Retina (tissue), 1 donor: Measurements from ENCODE around the gene AVL9.
"Not testable (repeated sequence)": the region's sequence is repeated elsewhere in the genome, so short reads cannot be mapped to it uniquely, and the experiment has no call there.

Experiments
- DNase-seq: peaks from one replicate; pipeline ENCODE4 v3.0.0-alpha.2; 2016

AVL9 gene

DNA sequence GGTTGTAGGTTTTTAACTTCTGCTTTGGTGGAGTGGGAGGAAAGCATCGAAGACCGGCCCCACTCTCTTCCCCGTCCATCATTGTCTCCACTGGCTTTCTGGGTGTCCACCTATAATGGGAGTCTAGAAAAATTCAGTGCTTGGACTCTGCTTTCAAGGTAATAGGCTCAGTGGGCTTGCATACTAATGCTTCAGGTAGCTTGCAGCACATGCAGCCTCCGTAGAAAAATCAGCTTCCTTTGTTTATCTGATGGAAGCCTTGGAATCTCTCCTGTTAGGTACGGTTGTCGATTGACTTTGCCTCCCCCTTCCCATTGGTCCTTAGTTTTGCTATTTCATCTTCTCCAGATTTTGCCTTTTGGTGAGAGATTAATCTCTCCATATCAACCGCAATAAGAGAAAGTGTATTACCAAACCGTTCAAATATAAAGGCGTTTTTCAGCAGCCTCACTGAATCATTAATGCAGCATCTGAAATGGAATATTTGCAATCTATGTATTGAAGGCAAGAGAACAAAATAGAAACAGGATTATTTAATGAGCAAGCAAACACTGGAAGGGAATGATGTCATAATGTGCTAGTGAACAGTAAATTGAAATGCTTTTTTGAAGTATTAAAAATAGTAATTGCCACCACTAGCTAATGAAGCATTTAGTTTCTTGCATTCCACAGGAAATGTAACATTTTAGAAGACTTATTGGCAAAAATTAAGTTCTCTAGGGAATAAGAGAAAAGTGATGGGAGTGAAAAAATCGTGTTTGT, 944 bp downstream of the AVL9 start:
- DNase-seq, result no peak

DNA sequence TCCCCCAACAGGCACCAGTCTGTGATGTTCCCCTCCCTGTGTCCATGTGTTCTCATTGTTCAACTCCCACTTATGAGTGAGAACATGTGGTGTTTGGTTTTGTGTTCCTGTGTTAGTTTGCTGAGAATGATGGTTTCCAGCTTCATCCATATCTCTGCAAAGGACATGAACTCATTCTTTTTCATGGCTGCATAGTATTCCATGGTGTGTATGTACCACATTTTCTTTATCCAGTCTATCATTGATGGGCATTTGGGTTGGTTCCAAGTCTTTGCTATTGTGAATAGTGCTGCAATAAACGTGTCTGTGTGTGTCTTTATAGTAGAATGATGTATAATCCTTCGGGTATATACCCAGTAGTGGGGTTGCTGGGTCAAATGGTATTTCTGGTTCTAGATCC, 4.5 kb downstream of the AVL9 start:
- DNase-seq, result not testable (repeated sequence)

DNA sequence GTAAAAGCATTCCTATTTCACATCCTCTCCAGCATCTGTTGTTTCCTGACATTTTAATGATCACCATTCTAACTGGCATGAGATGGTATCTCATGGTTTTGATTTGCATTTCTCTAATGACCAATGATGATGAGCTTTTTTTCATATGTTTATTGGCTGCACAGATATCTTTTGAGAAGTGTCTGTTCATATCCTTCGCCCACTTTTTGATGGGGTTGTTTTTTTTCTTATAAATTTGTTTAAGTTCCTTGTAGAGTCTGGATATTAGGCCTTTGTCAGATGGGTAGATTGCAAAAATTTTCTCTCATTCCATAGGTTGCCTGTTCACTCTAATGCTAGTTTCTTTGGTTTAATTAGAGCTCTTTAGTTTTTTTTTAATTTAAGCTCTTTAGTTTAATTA, 4.9 kb downstream of the AVL9 start:
- not testable (repeated sequence) for DNase-seq

DNA sequence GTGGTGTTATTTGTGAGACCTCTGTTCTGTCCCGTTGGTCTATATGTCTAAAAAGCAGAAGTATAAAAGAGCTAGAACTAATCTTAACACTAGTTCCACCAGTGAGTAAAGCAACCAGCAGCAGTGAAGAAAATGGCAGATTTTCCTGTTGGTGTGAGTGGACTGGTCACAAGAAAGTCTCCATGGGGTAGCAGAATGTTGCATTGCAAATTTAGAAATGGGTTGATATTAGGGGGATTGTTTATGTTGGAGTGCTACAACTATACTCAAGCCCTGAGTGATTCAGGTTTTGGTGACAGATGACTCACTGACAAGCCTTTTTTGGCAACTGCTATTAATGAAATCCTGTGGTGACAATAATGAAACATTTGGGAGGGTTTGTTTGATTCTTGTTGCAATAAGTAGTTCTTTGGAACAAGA, 5.6 kb downstream of the AVL9 start:
- DNase-seq, result no peak

DNA sequence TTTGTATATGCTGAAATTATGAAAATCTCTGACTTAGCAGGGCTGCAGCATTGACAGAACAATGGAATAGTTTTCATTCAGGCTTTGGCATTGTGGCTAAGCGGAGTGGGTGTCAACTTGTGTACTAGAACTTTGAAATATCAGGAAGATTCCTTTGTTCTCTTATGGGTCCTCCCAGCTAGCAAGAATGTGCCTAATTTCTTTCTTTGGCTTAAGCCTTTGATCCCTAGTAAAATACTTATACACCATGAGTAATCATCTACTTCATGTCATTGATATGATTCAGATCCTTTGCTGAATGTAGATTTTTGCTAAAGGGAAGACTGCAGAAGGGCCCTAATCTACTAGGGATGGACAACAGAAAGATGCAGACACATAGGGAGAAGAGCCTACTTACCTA, 6.2 kb downstream of the AVL9 start:
- DNase-seq, result no peak

DNA sequence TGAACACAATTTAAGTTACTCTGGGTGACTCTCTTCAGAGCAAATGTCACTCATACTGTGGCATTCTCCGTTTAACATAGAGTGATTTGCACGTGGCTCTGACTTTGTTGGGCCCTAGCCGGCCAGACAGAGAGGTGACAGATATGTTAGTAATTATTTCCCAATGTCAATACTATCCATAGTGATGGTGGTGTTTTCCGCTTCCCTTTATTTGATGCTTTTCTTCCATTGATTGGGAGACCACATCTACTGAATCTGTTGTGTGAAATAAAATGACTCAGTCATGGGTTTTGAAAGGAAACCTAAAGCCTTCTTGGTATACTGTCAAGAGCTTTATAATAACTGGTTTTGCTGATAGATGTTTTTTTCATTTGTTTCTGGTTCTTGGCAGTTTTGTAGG, 7.4 kb downstream of the AVL9 start:
- no peak for DNase-seq

DNA sequence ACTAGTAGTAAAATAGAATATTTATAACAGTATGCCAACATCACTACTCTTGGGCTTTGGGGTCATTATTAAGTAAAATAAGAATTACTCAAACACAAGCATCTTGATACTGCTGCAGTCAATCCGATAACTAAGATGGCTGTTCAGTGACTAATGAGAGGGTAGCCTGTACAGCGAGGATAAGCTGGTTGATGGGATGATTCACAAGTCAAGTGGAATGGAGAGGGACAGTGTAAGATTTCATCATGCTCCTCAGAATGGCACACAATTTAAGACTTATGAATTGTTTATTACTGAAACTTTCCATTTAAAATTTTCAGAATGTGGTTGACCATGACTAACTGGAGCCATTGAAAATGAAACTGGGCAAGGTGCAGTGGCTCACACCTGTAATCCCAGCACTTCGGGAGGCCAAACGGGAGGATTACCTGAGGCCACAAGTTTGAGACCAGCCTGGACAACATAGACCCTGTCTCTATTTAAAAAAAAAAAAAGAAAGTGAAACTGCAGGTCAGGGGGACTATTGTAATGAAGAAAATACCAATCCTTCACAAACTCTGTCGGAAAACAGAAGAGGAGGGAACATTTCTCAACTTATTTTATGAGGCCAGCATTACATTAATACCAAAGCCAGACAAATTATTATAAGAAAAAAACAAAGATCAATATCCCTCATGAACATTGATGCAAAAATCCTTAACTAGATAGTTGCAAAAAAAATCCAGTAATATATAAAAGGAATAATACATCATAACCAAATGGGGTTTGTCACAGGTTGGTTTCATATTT, 11.2 kb downstream of the AVL9 start:
- DNase-seq, result no peak

DNA sequence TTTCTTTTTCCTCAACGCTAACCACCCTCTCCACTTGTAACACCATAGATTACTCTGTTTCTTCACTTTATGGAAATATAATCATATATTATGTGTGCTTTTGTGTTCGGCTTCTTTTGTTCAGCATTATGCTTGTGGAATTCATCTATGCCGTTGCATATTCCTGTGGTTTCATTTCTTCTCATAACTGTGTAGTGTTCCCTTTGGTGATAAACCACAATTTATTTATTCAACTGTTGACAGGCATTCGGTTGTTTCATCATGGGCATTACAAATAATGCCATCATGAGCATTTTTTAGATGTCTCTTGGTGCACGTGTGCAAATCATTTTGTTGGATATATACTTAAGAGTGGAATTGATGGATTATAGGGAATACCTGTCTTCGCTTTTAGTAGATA, 12.1 kb downstream of the AVL9 start:
- no peak for DNase-seq

DNA sequence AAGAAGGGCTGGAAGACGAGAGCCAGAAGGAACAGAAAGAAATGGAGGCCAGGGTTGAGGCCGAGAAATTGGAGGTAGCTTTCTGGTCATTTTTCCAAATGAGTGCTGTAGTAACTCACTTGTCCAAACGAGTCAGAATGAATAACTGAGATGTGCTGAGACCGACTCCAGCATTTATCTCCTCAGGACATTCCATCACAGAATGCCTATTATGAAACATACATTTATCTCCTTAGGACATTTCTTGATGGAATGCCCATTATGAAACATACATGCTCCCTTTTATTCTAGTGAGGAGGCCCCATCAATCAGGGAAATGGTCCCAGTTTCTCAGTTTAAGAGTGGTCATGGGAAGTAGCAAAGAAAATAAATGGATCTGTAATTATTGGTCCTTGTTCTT, 16.5 kb downstream of the AVL9 start:
- DNase-seq, result no peak

DNA sequence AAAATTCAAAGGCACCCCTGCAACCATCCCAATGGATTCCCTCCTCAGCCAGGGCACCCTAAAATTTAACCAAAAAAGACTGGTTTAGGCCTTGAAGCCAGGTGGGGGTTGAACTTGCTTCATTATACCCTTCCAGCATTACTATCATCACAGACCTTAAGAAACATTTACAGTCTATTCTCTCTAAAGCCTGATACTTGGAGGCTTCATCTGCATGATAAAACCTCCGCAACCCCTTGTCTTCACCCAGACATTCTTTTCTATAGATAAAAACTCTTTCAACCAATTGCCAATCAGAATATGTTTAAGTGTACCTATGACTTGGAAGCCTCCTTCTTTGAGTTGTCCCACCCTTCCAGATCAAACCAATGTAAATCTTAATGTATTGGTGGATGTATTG, 17.9 kb downstream of the AVL9 start:
- DNase-seq, result no peak

DNA sequence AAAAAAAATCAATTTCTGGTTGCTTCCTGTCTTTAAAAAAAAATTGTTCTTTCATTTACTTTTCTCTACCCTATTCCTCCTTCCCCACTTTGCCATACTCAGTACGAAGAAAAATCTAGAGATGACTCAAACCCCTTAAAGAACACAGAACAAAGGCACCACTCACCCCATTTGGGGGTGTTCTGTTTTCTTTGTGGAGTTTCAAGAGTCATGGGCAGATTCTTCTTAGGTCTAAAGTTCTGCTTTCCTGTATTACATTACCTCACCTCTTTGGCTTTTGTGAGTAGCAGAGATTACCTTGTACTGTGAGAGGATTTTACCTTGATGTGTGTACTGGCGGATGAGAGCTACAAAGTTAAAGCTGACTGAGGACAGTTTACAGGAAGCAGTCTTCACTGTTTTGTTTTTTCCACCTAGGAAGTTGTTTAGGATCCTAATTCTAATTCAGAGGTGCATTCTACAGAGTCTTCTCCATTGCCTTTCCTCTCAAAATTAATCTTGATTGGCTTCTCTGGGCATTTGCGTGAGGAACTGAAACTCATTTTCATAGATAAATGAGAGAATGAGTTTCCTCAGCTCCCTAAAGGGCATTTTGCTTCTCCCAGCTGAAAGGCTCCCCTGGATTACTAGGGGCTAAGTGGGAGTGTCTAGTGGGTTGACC, 20.7 kb downstream of the AVL9 start:
- DNase-seq, result no peak

DNA sequence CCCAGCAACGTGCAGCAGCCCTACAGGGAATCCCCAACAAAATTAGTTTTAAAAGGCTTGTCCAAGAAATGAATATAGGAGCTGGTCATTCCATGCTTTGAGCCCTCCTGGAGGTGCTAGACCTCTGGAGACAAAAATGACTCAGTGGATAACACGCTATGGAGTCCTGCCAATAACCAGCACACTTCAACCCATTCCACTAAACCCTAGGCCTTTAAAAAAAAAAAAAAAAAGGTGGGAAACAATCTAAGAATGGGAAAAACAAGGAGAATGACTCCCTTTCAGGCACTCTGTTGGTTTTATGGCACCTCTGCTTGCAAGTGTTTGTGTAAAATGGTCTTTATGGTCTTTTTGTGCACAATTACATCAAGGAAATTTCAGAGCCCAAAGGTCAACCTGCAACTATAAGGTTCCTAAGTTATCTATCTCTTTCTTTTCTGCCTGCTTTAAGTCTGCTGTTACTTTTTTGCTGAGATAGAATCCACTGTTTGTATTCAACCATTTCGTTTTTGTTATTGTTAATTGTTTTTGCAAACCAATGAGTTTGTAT, 21.3 kb downstream of the AVL9 start:
- DNase-seq, result no peak

DNA sequence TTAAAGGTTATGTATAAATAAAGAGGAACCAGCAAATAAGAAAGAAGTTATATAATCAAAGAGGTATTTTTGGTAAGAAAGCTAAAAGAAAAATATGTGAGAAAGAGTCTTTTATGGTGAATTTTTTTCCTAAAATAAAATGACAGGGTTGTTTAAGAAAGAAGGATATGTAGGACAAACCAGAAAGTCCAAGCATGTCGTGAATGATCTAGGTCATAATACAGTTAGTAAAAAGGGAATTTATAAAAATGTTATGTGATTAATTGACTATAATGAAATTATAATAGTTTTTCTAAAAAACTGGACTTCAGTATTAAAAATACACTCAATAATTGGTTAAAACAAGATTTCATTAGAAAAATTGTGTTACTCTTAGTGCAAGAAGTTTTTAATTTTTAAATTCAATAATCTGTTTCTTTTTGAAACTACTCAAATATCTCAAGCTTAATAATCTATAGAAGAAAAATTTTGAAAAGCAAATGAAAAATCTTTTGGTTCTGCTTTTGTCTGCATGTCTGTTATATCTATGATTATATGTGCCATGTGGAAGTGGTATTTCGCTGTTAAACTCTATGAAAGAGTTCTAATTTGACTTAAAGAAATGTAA, 23.3 kb downstream of the AVL9 start:
- DNase-seq, result no peak

DNA sequence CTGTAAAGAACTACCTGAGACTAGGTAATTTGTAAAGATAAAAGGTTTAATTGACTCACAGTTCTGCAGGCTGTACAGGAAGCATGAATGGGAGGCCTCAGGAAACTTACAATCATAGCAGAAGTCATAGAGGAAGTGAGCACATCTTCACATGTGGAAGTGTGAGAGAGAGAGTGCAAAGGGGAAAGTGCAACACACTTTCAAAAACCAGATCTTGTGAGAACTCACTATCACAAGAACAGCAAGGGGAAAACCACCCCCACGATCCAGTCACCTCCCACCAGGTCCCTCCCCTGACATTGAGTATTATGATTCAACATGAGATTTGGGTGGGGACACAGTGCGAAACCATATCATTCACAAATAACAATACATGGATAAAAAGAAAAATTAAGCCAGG, 24.5 kb downstream of the AVL9 start:
- DNase-seq, result no peak

DNA sequence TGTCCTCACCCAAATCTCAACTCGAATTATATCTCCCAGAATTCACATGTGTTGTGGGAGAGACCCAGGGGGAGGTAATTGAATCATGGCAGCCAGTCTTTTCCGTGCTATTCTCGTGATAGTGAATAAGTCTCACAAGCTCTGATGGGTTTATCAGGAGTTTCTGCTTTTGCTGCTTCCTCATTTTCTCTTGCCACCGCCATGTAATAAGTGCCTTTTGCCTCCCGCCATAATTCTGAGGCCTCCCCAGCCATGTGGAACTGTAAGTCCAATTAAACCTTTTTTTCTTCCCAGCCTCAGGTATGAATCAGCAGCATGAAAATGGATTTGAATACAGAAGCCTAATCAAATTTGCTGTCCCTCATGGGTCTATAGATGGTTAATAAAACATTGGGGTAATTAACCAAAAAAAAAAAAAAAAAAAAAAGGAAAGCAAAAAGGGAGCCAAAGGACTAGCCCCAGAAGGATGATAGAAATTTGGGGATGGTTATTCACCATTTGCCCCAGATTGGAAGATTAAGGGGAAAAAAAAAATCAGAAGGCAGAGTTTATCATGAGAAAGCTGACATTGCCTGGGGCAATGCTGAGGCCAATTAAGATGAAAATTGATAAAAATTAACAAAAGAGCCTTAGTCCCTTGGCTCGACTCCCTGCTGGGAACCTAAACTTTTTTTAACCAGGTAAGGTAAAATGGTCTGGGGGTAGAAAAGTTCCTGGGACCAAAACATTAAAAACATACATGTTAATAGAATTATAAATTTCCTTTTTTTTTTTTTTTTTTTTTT, 27.6 kb downstream of the AVL9 start:
- DNase-seq, result no peak

DNA sequence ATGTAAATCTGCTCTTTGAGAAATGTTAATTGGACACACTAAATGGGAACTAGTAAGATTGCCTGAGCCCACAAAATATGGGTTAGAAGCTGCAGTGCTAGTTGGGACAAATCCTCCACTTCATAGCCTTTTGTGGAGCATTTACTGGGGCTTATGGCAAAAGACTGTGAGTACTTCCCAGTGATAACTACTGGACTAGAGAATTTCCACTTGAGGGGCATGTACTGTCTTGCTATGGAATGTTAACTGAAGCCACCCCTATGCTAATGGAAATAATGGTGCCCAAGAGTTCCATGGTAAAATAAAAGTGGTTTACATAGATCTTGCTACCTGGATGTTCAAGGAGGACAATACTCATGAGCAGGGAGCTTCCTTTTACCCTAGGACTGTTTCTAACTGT, 29.3 kb downstream of the AVL9 start:
- no peak for DNase-seq

DNA sequence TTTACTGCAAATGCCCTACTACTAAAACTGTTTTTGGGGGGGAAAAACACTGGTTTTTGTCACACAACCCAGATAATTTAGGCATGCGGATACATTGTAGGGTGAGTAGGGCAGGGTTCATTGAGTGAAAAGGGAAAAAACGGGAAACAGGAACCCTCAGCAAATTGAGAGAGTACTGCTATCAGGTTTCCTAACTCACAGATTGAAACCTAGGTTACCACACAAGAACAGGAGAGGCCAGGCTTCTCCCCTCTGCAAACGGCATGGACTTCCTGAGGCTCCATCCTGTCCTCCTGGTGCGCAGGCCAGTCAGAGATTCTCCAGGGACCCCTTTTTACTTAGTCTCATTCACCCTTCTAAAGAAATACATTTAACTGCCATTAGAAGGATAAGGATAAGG, 30.6 kb downstream of the AVL9 start:
- DNase-seq, result no peak

DNA sequence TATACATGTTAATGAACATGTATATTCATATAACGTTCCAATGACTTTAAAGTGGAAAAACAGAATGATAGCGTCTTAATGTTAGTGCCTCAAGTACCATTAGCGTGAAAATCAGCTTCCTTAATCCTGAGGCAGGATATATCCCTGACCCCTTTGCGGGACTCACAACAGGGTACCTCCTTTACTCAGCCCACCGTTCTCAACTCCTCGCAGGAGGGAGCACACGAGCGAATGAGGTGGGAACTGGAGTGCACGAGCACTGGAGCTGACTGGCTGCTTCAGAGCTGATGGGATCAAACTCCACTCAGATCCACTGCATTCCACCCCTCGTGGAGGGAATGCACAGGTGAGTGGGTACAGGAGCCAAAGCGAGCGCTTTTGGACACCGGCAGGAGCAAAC, 36.1 kb downstream of the AVL9 start:
- DNase-seq, result no peak

DNA sequence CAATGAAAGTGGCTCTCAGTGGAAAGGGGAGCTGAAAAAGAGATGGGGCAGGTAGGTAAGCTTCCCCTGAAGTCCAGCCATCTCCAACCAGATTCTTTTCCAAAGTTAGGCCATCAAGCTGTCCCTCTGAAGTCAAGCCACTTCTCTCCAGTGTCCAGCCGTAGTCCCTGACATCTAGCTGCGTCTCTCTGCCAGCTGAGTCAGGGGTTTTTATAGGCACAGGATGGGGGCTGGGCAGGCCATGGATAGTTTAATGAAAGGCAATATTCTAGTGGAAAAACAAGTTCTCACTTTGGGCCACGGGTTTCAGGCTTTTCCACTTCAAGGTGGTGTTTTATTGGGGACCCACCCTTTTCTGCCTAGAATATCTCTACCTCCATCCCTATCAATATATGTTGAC, 36.8 kb downstream of the AVL9 start:
- no peak for DNase-seq

DNA sequence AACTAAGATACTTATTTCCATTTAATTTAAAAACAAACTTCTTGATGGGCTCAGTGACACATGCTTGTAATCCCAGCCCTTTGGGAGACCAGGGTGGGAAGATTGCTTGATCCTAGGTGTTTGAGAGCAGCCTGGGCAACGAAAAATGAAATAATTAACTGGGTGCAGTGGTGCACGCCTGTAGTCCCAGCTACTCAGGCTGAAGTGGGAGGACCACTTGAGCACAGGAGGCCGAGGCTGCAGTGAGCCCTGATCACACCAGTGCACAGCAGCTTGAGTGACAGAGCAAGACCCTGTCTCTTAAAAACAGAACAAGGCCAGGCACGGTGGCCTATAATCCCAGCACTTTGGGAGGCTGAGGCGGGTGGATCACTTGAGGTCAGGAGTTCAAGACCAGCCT, 37.4 kb downstream of the AVL9 start:
- no peak for DNase-seq

DNA sequence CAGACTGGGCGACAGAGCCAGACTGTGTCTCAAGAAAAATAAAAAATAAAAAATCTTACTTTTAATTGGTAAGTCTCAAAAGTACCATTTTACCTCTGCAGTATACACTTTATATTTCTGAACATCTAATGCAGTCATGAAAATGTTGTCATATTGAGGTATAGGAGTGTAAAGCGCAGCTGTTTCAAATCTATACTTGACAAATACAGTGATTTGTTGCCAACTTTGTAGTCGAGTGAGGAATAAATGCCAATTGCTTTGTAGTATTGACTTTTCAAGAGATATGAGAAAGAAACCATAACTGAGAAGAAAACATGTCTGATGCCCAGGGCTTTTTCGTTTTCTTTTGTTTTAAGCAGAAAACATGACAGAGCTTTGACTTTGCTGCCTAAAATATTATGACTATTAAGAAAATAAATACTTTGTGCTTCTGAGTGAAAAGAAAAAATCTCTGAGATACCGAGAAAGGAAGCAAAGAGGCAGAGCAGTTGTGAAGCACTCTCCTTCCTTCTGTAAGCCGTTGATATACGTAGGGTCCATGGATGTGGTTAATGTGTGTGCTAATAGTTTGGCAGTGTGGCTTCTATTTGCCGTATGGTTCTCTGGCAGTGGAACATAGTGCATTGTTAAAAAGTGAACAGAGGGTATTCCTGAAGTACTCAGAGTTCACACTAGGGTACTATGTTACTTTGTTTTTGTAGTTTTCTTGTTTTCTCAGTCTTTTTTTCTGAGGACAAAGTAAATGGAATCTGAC, 38.2 kb downstream of the AVL9 start:
- no peak for DNase-seq
